Stimulated activated CD8-positive, alpha-beta memory T cell treated with anti-CD3 and anti-CD28 coated beads, Interleukin-7, amount 100 ng/mL, for 48 hours (primary cell): ENCODE data around the gene ITGB8.

Source experiments
- DNase-seq, 2 donors: peaks; one replicate each; pipeline ENCODE4 v3.0.0-alpha.2; 2020; ENCODE audit warnings: low read depth in 1 of 2; ENCODE audit errors: extremely low read depth in 1 of 2

Gene ITGB8

GRCh38 chr7:20450536-20450935 lies 119.8 kb downstream of the ITGB8 start:
- no peak for DNase-seq

- DNase-seq: no peak
Measured at GRCh38 chr7:20454202-20454601, 123.5 kb downstream of the ITGB8 start.

- DNase-seq: no peak
Measured at GRCh38 chr7:20456701-20457100, 126.0 kb downstream of the ITGB8 start.

- no peak for DNase-seq
Measured at GRCh38 chr7:20458521-20458920, 127.8 kb downstream of the ITGB8 start.

GRCh38 chr7:20459419-20459818 lies 128.7 kb downstream of the ITGB8 start:
- no peak for DNase-seq

GRCh38 chr7:20464891-20465290 lies 134.2 kb downstream of the ITGB8 start:
- DNase-seq: no peak
